ENCODE data around the gene PDIA5.

DNA sequence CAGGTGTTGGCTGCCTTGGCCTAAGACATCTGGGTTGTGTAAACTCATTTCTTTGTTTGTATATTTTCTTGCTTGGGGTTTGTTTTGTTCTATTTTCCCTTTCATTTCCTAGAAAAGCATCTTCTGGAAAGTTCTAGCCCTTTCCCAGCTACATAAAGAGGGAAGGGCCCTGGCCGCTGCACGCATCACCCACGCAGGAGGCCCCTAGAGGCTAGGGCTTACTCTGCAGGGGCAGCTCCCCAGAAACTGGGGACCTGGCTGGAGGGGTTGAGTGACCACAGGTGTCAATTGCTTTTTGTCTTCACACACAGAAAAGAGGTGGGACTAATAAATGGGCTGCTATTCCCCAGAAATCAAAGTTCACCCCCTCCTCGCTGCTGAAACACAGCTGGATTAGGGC lies 52.6 kb downstream of the PDIA5 start:
- no peak for TF ChIP-seq ELF1 (IDR thresholded peaks at IDR 0.05; ENCODE audit: borderline replicate concordance, low read depth)
- TF ChIP-seq POLR2AphosphoS5 (IDR thresholded peaks at IDR 0.05; ENCODE audit: low read depth, low read length) = no peak
- TF ChIP-seq EZH2 (IDR thresholded peaks at IDR 0.05) = no peak
- TF ChIP-seq POLR2A (IDR thresholded peaks at IDR 0.05; ENCODE audit: borderline replicate concordance, extremely low read depth, insufficient read depth, insufficient read length) = no peak
- no peak for TF ChIP-seq RAD21 (IDR thresholded peaks at IDR 0.05; ENCODE audit: low read depth)
- TF ChIP-seq, protein P1, sequence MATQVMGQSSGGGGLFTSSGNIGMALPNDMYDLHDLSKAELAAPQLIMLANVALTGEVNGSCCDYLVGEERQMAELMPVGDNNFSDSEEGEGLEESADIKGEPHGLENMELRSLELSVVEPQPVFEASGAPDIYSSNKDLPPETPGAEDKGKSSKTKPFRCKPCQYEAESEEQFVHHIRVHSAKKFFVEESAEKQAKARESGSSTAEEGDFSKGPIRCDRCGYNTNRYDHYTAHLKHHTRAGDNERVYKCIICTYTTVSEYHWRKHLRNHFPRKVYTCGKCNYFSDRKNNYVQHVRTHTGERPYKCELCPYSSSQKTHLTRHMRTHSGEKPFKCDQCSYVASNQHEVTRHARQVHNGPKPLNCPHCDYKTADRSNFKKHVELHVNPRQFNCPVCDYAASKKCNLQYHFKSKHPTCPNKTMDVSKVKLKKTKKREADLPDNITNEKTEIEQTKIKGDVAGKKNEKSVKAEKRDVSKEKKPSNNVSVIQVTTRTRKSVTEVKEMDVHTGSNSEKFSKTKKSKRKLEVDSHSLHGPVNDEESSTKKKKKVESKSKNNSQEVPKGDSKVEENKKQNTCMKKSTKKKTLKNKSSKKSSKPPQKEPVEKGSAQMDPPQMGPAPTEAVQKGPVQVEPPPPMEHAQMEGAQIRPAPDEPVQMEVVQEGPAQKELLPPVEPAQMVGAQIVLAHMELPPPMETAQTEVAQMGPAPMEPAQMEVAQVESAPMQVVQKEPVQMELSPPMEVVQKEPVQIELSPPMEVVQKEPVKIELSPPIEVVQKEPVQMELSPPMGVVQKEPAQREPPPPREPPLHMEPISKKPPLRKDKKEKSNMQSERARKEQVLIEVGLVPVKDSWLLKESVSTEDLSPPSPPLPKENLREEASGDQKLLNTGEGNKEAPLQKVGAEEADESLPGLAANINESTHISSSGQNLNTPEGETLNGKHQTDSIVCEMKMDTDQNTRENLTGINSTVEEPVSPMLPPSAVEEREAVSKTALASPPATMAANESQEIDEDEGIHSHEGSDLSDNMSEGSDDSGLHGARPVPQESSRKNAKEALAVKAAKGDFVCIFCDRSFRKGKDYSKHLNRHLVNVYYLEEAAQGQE (IDR thresholded peaks at IDR 0.05; ENCODE audit: low read depth) = no peak
- TF ChIP-seq, protein P2, sequence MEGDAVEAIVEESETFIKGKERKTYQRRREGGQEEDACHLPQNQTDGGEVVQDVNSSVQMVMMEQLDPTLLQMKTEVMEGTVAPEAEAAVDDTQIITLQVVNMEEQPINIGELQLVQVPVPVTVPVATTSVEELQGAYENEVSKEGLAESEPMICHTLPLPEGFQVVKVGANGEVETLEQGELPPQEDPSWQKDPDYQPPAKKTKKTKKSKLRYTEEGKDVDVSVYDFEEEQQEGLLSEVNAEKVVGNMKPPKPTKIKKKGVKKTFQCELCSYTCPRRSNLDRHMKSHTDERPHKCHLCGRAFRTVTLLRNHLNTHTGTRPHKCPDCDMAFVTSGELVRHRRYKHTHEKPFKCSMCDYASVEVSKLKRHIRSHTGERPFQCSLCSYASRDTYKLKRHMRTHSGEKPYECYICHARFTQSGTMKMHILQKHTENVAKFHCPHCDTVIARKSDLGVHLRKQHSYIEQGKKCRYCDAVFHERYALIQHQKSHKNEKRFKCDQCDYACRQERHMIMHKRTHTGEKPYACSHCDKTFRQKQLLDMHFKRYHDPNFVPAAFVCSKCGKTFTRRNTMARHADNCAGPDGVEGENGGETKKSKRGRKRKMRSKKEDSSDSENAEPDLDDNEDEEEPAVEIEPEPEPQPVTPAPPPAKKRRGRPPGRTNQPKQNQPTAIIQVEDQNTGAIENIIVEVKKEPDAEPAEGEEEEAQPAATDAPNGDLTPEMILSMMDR (IDR thresholded peaks at IDR 0.05 in 2 of 3, conservative IDR thresholded peaks at IDR 0.05 in 1 of 3; ENCODE audit: borderline replicate concordance in 1 of 3, insufficient read depth in 1 of 3, low read depth in 2 of 3, low read length in 2 of 3) = no peak
- no peak for TF ChIP-seq MAX (IDR thresholded peaks at IDR 0.05)
- TF ChIP-seq CEBPB (IDR thresholded peaks at IDR 0.05; ENCODE audit: low read depth) = no peak
- no peak for TF ChIP-seq YY1 (IDR thresholded peaks at IDR 0.05; ENCODE audit: extremely low read depth, insufficient replicate concordance, low read depth, low read length)
- no peak for TF ChIP-seq ZNF274 (IDR thresholded peaks at IDR 0.05; ENCODE audit: low read depth, low read length)

Measured in HCT116 (cell line).